HUDEP-2 (cell line): Measurements from ENCODE around the gene ST6GALNAC3.
"Not testable (repeated sequence)": the region's sequence is repeated elsewhere in the genome, so short reads cannot be mapped to it uniquely, and the experiment has no call there.

ENCODE experiments used
- DNase-seq, 76 experiments: peaks; one replicate each; lab custom pipeline; 2025; ENCODE audit not compliant: unreplicated experiment in 76 of 76; lab: John Stamatoyannopoulos, UW

Gene ST6GALNAC3

GRCh38 chr1:76070538-76070937, 4.0 kb upstream of the ST6GALNAC3 start:
- DNase-seq = no peak

DNA sequence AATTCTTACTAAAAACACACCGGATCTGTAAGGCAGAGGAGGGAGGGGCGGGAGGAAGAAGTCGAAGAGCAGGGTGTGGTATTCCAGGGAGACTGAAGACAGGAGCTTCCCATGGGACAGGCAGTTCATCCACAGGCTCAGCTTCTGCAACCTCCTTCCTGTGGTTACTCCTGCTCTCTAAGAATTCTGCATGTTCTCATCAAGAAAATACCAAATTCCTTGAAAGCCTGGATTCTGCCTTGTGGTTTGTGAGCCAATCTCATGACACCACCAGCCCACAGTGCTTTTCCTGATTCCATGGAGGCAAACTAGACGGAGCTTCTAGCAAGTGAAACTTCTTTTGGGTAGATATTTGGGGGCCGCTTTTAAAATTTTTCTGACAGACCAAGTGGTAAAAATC, 1.1 kb upstream of the ST6GALNAC3 start:
- no peak for DNase-seq

GRCh38 chr1:76075188-76075489, 593 bp downstream of the ST6GALNAC3 start:
- no peak for DNase-seq

DNA sequence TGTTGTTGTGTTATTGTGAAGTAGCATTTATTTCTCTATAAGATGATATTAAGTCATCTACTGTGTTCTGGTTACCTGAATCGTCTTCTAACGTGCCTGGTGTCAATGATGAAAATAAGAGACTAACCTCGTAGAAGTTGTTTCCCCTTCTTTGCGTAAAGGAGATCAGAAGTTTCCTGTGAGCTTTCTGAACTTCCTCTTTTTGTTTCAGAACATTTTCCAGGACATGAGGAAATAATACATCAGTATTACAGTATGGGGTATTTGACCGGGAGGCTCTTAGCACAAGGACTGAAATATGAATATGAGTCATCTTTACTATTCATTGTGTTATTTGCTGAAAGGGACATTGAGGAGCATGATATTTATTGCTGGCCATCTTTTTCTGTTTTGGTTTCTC, 1.3 kb downstream of the ST6GALNAC3 start:
- no peak for DNase-seq

- DNase-seq = no peak
These were observed 5.1 kb downstream of the ST6GALNAC3 start for GRCh38 chr1:76079475-76080227.

- DNase-seq = no peak
These were observed 6.1 kb downstream of the ST6GALNAC3 start for GRCh38 chr1:76080552-76081079.

DNA sequence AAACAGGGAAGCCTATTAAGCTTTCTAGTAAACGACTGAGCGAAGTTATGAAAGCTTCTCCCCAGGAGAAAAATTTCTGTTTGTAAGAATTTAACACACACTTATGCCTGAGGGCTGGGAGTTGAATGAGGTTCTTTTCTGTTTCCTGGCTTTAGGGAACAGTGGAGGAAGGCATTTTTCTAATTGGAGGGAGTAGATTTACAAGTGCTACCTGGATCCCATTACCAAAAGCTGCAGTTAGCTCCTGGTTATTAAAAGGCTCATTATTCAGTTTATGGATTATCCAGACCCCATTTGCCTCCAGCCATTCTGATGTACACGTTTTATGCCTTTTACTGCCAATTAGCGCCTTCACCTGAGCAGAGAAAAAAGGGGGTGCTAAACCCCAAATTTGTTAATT, 7.5 kb downstream of the ST6GALNAC3 start:
- DNase-seq = no peak

DNA sequence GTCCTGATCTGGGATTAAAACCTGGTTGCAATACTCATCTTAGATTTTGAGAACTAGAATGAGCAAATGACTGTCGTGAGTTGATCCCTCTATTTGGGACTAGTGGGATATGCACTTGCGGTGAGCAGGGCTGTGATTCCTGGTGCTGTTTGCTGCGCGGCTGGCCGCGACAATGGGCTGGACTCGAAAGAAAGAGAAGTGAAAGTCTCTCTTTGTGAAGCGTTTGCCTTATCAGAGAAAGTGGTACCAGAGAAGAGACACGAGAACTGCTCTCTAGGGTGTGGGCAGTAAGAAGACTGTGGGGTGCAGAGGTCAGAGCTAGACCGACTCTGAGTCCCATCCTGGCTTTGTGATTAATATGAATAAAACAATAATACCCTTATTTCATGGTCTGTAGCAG, 8.6 kb downstream of the ST6GALNAC3 start:
- DNase-seq = no peak

GRCh38 chr1:76084029-76084627, 9.6 kb downstream of the ST6GALNAC3 start:
- DNase-seq = no peak

DNA sequence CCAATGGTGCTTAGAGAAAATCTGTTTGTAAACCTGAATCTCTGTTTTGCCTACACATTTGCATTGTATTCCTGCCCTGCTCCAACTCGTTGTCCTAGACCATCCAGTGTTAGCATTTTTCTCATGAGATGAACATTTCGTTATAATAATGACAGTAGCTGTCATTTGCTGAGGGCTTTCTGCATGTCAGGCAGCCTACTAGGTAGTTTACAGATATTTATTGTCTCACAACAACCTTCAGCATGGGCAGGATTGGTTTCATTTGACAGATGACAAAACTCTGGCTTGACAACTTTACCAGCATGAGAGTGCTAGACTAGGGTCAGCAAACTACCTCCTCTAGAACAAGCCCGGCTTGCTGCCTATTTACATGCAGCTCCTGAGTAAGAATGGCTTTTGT, 10.1 kb downstream of the ST6GALNAC3 start:
- DNase-seq = no peak

GRCh38 chr1:76086109-76086508, 11.6 kb downstream of the ST6GALNAC3 start:
- DNase-seq = no peak

DNA sequence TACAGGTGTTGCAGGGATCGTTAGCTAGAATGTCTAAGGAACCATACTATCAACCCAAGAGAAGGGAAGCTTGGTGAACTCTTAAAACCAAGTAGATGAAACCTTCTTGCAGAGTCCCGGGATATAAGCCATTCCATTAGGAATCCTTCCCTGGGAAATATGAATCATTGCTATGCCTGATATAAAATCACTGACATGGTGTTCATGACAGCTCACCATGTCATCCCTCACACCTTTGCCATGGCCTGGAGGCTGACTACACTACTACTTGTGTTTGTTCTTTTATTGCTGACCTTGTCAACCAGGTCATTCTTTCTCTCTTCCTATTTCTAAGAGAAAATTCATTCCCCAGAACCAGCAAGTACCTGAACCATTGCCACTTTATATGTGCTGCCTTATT, 12.1 kb downstream of the ST6GALNAC3 start:
- no peak for DNase-seq

DNA sequence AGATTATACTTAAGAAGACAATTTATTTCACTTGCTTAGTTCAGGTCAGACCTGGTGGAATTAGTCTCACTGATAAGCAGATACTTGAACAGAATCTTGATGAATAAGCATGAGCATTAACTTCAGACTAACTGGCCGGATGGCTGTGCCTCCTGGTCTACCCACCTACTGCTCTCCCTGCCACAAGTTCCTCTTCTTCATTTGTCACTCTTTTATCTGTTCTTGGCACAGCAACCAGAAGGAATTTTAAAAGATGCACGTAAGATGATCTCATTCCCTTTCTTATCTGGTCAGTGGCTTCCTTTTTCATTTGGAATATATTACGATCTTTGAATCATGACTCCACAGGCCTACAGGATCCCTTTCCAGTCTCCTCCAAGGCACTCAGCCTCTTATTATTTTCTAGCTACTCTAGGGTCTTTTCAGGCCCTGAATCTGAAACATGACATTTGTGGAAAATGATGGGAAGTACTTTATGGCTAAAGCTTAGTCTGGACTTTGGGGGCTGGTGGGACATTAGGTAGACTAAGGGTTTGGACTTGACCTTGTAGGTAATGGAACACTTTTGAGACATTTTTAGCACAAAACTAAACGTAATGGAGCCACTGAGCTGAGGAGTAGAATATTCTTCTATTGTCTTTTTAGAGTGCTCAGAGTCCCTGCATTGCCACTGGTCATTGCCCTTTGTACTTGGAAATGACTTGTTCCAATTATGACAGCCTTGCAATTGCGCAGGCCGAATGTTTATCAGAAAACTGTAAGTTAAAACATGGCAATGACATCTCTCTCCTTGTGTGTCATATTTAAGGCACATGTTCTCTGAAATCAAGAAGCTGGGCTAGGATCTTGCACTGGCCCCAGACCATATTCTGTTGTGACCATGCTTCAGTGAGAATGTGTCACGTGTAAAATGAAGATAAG, 16.0 kb downstream of the ST6GALNAC3 start:
- no peak for DNase-seq

GRCh38 chr1:76092812-76093211, 18.3 kb downstream of the ST6GALNAC3 start:
- no peak for DNase-seq

DNA sequence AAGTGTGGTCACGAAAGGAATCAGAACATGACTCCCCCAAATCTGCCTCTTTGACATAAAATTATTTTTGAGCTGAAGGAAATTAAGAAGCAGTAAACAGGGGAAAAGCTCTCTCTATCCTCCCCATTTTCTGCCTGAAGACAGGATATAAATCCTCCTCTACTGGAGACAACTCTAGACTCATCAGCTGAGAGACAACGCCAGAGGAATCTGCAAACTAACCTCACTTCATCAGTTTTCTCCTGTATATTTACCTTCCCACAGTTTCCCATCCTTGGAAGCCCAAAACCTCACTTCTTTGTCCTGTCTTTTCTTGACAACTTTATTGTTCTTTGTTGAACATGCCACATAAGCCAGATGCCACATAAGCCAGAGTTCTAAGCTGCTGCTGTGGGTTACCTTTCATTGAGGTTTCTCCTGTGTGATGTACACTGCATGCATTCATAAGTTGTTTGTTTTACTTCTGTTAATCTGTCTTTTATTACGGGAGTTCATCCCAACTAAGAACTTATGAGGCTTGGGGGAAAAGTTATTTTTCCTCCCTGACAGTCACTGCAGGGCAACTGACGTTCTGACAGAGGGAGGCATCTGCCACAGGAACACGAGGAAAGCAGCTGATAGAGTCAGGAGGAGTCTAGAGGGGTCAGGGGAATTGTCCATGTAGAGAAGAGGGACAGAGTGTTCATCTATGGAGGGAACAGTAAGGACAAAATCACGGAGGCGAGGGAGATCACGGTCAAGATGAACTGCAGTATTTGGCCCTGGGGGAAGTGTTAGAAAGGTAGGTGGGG, 19.2 kb downstream of the ST6GALNAC3 start:
- DNase-seq = no peak

DNA sequence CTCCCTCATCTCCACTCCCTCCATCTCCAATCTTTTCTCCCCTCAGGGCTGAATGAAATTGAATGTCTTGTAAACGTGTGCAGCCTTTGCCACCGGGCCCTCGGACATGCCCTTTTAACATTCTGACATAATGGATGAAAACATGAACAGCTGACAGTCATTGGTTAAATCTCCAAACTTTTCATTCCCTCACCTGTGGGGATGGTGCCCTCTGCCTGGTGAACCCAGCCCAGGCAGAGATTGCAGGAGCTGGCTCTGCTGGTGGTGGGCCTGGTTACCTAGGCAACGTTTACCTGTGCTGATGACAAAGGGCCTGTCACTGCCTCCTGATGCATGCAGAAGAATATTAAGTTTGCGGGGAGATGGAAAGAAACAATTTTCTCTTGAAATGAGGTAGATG, 21.3 kb downstream of the ST6GALNAC3 start:
- DNase-seq = no peak

- DNase-seq = not testable (repeated sequence)
These were observed 22.5 kb downstream of the ST6GALNAC3 start for GRCh38 chr1:76097064-76097463.

GRCh38 chr1:76098845-76099244, 24.3 kb downstream of the ST6GALNAC3 start:
- DNase-seq = no peak

DNA sequence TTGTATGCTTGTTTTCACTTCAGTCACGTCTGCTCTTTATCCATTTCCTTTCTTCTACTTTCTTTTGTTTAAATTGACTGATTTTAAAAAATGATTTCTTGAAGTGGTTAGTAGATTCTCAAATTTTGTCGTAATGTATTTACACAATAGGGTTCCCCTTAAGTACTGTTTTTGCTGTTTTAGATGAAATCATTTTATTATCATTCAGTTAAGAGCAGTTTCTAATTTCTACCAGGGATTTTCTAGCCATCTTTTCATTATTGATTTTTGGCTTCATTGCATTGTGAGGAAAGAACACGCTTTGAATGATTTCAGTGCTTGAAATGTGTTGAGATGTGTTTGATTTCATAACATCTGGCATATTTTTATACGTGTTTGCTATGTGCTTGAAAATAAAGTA, 27.0 kb downstream of the ST6GALNAC3 start:
- DNase-seq = no peak

- DNase-seq = no peak
These were observed 27.5 kb downstream of the ST6GALNAC3 start for GRCh38 chr1:76102046-76102445.

- no peak for DNase-seq
These were observed 28.5 kb downstream of the ST6GALNAC3 start for GRCh38 chr1:76103034-76103433.
